SK-N-SH treated with all-trans-retinoic acid at 6 μM for 48 hours (cell line): ENCODE results near the gene ACR.

Experiments used
- ATAC-seq: fragments of 200-7000 bp; cut with Tn5 transposase; 3 replicates; pipeline ENCODE4 v1.9.1; 2020; ENCODE audit warnings: mild to moderate bottlenecking, moderate library complexity
- ARNTL ChIP-seq: fragments of 450-650 bp; formaldehyde crosslinking; IDR thresholded peaks from 2 replicates; pipeline ENCODE4 v1.5.0; 2020; ENCODE audit warnings: low read depth, mild to moderate bottlenecking, moderate library complexity, borderline replicate concordance
- BACH2 ChIP-seq: fragments of 250-450 bp; sonication (Bioruptor Pico); IDR thresholded peaks from 2 replicates; pipeline ENCODE4 v1.9.0; 2021; ENCODE audit warnings: mild to moderate bottlenecking, borderline replicate concordance
- CREB5 ChIP-seq: fragments of 250-450 bp; sonication (Bioruptor Pico); IDR thresholded peaks from 2 replicates; pipeline ENCODE4 v1.5.1; 2020; ENCODE audit warnings: low read depth, mild to moderate bottlenecking, moderate library complexity
- CSDC2 ChIP-seq: fragments of 250-450 bp; sonication (Bioruptor Pico); IDR thresholded peaks from 2 replicates; pipeline ENCODE4 v1.5.0; 2020; ENCODE audit warnings: mild to moderate bottlenecking, moderate library complexity
- ESRRG ChIP-seq: fragments of 250-450 bp; sonication (Bioruptor Pico); IDR thresholded peaks from 2 replicates; pipeline ENCODE4 v1.6.1; 2021; ENCODE audit warnings: mild to moderate bottlenecking
- GLIS3 ChIP-seq: fragments of 250-450 bp; sonication (Bioruptor Pico); IDR thresholded peaks from 2 replicates; pipeline ENCODE4 v1.5.0; 2020; ENCODE audit warnings: mild to moderate bottlenecking, moderate library complexity
- ISL1 ChIP-seq: fragments of 250-450 bp; sonication (Bioruptor Pico); IDR thresholded peaks from 2 replicates; pipeline ENCODE4 v2.1.2; 2022; ENCODE audit warnings: mild to moderate bottlenecking, moderate library complexity
- OSR1 ChIP-seq: fragments of 250-450 bp; sonication (Bioruptor Pico); IDR thresholded peaks from 2 replicates; pipeline ENCODE4 v1.8.0; 2022; ENCODE audit warnings: moderate library complexity, mild to moderate bottlenecking, inconsistent platforms
- PATZ1 ChIP-seq: fragments of 250-450 bp; sonication (Bioruptor Pico); IDR thresholded peaks from 2 replicates; pipeline ENCODE4 v1.8.0; 2020; ENCODE audit warnings: mild to moderate bottlenecking, moderate library complexity, borderline replicate concordance
- POU6F1 ChIP-seq: fragments of 250-450 bp; sonication (Bioruptor Pico); IDR thresholded peaks from 2 replicates; pipeline ENCODE4 v1.8.0; 2021; ENCODE audit warnings: low read depth, mild to moderate bottlenecking, moderate library complexity, borderline replicate concordance
- PPARA ChIP-seq: fragments of 250-450 bp; sonication (Bioruptor Pico); IDR thresholded peaks from 2 replicates; pipeline ENCODE4 v1.5.0; 2020; ENCODE audit warnings: mild to moderate bottlenecking, borderline replicate concordance
- RARB ChIP-seq: fragments of 250-450 bp; sonication (Bioruptor Pico); IDR thresholded peaks from 2 replicates; pipeline ENCODE4 v1.8.0; 2021; ENCODE audit warnings: mild to moderate bottlenecking, moderate library complexity
- TCF4 ChIP-seq: fragments of 250-450 bp; sonication (Bioruptor Pico); IDR thresholded peaks from 2 replicates; pipeline ENCODE4 v1.8.0; 2021; ENCODE audit warnings: mild to moderate bottlenecking, moderate library complexity, borderline replicate concordance
- TSHZ2 ChIP-seq: fragments of 250-450 bp; sonication (Bioruptor Pico); IDR thresholded peaks from 2 replicates; pipeline ENCODE4 v1.5.0; 2020; ENCODE audit warnings: mild to moderate bottlenecking, moderate library complexity
- ZC3H10 ChIP-seq: fragments of 250-450 bp; sonication (Bioruptor Pico); IDR thresholded peaks from 2 replicates; pipeline ENCODE4 v1.5.1; 2021; ENCODE audit warnings: mild to moderate bottlenecking, moderate library complexity
- ZFP3 ChIP-seq: fragments of 250-450 bp; sonication (Bioruptor Pico); IDR thresholded peaks from 2 replicates; pipeline ENCODE4 v1.5.0; 2020; ENCODE audit warnings: mild to moderate bottlenecking, moderate library complexity
- ZFP30 ChIP-seq: fragments of 450-650 bp; formaldehyde crosslinking; IDR thresholded peaks from 2 replicates; pipeline ENCODE4 v1.5.0; 2022; ENCODE audit warnings: mild to moderate bottlenecking, moderate library complexity
- ZNF565 ChIP-seq: fragments of 450-650 bp; formaldehyde crosslinking; conservative IDR thresholded peaks from 2 replicates; pipeline ENCODE4 v1.5.0; 2020; ENCODE audit warnings: low read depth, mild to moderate bottlenecking, moderate library complexity
- ZNF70 ChIP-seq: fragments of 450-650 bp; formaldehyde crosslinking; IDR thresholded peaks from 2 replicates; pipeline ENCODE4 v1.5.0; 2020; ENCODE audit warnings: mild to moderate bottlenecking, moderate library complexity
- ZNF8 ChIP-seq: fragments of 450-650 bp; formaldehyde crosslinking; IDR thresholded peaks from 2 replicates; pipeline ENCODE4 v1.5.0; 2020; ENCODE audit warnings: mild to moderate bottlenecking, moderate library complexity

The ACR gene

GRCh38 chr22:50737728-50738648, at the start of gene ACR:
ACR (plus strand) TSS chr22:50738204; CDS start chr22:50738236, 32 bp downstream.
- no peak for ATAC-seq
- TF ChIP-seq ZFP3 (CRISPR knock-in tag), result no peak

GRCh38 chr22:50688448-50688847, 49.6 kb upstream of the ACR start:
- ATAC-seq, result no peak
- no peak for TF ChIP-seq PATZ1
- TF ChIP-seq TSHZ2 (CRISPR knock-in tag), result no peak
- TF ChIP-seq ZNF70, result no peak
- TF ChIP-seq ZFP3 (CRISPR knock-in tag), result no peak
- TF ChIP-seq ZNF565 (CRISPR knock-in tag), result no peak
- no peak for TF ChIP-seq CSDC2
- TF ChIP-seq ZFP30, result no peak
- TF ChIP-seq ISL1 (CRISPR knock-in tag), result no peak
- TF ChIP-seq CREB5, result no peak
- TF ChIP-seq ARNTL (CRISPR knock-in tag), result no peak
- no peak for TF ChIP-seq BACH2 (CRISPR knock-in tag)
- no peak for TF ChIP-seq POU6F1
- no peak for TF ChIP-seq ESRRG (CRISPR knock-in tag)
- TF ChIP-seq ZC3H10 (CRISPR knock-in tag), result no peak
- TF ChIP-seq OSR1, result no peak
- TF ChIP-seq GLIS3, result no peak
- no peak for TF ChIP-seq ZNF8 (CRISPR knock-in tag)
- no peak for TF ChIP-seq TCF4 (CRISPR knock-in tag)
- TF ChIP-seq RARB, result no peak
- TF ChIP-seq, all 23 proteins: peak for 0

- TF ChIP-seq ESRRG (CRISPR knock-in tag) (no peak), RARB (no peak), BACH2 (CRISPR knock-in tag) (no peak), PATZ1 (no peak), ZNF8 (CRISPR knock-in tag) (no peak), CSDC2 (no peak), ZFP30 (no peak), PPARA (CRISPR knock-in tag) (no peak), OSR1 (no peak), TCF4 (CRISPR knock-in tag) (no peak)
- ATAC-seq, result no peak
Observed at GRCh38 chr22:50691521-50691920, 46.5 kb upstream of the ACR start.
